Epithelial cell of proximal tubule (primary cell): ENCODE results near the gene NAA11. TPM values are rescaled to one million over a fixed set of nuclear protein-coding genes. Genes with fewer than 3 reads are reported as not detected.

Source experiments
- DNase-seq: peaks from one replicate; pipeline ENCODE4 v3.0.0-alpha.2; 2011; ENCODE audit warnings: low read depth
- H3K4me3 ChIP-seq: 2 replicates; pipeline ENCODE4 v1.5.1; 2011; ENCODE audit warnings: low read depth, mild to moderate bottlenecking, low read length
- total RNA-seq: library from RNA; depleted of rRNA; stranded (reverse); fragments of >200 nt; gene quantifications from 2 replicates; pipeline ENCODE4 v1.2.3, GENCODE V29; 2015
- TF ChIP-seq, protein P1 (sequence below): conservative IDR thresholded peaks from 2 replicates; pipeline ENCODE4 v1.5.1; 2012; ENCODE audit warnings: low read depth, mild to moderate bottlenecking, low read length

NAA11 gene
- total RNA-seq, 1 donor from 2014 or later, result not detected

GRCh38 chr4:79315891-79316290, 10.0 kb downstream of the NAA11 start:
- no peak for DNase-seq
- TF ChIP-seq, protein P1, sequence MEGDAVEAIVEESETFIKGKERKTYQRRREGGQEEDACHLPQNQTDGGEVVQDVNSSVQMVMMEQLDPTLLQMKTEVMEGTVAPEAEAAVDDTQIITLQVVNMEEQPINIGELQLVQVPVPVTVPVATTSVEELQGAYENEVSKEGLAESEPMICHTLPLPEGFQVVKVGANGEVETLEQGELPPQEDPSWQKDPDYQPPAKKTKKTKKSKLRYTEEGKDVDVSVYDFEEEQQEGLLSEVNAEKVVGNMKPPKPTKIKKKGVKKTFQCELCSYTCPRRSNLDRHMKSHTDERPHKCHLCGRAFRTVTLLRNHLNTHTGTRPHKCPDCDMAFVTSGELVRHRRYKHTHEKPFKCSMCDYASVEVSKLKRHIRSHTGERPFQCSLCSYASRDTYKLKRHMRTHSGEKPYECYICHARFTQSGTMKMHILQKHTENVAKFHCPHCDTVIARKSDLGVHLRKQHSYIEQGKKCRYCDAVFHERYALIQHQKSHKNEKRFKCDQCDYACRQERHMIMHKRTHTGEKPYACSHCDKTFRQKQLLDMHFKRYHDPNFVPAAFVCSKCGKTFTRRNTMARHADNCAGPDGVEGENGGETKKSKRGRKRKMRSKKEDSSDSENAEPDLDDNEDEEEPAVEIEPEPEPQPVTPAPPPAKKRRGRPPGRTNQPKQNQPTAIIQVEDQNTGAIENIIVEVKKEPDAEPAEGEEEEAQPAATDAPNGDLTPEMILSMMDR, result no peak
- no peak overlapping the region for H3K4me3 ChIP-seq

DNA sequence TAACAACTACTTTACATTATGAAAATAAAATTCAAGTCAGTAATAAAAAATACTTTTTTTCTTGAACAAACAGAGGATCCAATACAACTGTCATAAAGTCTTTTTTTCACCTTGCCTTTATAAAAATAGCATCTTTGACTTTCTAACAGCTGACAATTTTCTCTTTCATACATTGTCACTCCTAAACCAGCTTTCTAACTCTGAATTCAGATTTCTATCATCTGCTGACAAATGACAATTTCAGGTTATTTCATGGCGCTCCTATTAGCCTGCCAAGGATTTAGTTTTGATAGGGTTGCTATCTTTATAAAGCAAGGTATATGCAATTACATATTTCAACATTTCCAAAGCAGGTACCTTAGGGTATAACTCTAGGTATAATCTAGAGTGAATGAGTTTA, 14.6 kb downstream of the NAA11 start:
- H3K4me3 ChIP-seq, result no peak overlapping the region
- TF ChIP-seq, protein P1, result no peak
- no peak for DNase-seq

- TF ChIP-seq, protein P1, result no peak
- no peak overlapping the region for H3K4me3 ChIP-seq
- DNase-seq, result no peak
Observed at GRCh38 chr4:79308971-79309370, 16.9 kb downstream of the NAA11 start.

DNA sequence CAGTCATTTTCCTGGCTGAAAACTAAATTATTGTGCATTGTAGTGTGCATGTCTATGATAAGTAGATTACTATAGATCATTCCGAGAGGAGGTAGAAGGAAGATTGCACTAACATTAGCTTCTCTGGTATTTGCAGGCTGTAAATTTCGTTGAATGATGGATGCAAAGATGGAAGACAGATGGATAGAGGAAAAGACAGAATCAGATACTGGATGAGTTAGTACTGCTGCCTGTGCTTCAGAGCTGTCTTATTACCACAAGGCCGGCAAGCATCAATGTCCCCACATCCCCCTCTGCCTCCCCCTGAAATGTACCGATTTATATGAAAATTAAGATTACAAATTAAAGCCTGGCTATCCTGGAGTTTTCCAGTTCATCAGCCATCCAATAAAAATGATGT, 17.7 kb downstream of the NAA11 start:
- no peak for DNase-seq
- no peak overlapping the region for H3K4me3 ChIP-seq
- TF ChIP-seq, protein P1, result no peak

DNA sequence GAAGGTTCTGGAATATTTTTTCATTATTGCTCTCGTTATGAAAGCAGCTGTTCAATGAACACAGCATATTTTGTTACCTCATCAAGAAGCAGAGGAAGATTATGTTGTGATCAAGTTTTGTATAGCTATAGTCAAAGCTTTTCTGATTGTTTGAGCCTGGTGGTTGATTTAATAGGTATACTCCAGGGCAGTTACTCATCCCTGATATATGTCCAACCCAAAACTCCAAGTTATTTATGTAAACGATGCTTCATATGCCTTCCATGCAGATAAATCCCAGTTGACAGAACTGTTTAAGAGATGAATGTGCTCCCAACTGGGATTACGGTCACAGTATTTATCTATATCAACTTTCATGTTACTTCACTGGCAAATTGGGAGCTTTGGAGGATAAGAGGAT, 19.1 kb downstream of the NAA11 start:
- TF ChIP-seq, protein P1, result no peak

GRCh38 chr4:79300280-79300679, 25.6 kb downstream of the NAA11 start:
- no peak overlapping the region for H3K4me3 ChIP-seq
- TF ChIP-seq, protein P1, result no peak
- no peak for DNase-seq

More for the DNA sequence above, 19.1 kb downstream of the NAA11 start:
- DNase-seq, result no peak
- H3K4me3 ChIP-seq, result no peak overlapping the region

DNA sequence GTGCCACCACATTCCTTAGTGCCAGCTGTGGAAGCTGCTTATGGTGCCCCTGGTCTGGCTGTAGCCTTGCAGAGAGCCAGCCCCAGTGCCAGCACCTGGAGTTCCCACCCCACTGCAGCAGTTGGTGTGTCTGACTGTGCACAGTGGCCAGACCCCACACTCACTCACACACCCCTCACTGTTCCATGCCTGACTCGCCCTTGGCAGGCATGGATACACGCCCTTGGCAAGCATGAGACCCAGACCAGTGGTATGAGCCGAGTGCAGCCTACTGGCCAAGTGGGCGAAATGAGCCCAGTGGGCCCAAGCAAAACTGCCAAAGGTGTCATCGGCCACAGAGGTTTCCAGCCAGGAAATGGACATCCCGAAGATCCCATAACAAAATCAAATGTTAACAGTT, 27.4 kb downstream of the NAA11 start:
- H3K4me3 ChIP-seq, result no peak overlapping the region
- TF ChIP-seq, protein P1, result no peak
- DNase-seq, result no peak
